ENCODE measurements around the gene TMEM179.

The TMEM179 gene

DNA sequence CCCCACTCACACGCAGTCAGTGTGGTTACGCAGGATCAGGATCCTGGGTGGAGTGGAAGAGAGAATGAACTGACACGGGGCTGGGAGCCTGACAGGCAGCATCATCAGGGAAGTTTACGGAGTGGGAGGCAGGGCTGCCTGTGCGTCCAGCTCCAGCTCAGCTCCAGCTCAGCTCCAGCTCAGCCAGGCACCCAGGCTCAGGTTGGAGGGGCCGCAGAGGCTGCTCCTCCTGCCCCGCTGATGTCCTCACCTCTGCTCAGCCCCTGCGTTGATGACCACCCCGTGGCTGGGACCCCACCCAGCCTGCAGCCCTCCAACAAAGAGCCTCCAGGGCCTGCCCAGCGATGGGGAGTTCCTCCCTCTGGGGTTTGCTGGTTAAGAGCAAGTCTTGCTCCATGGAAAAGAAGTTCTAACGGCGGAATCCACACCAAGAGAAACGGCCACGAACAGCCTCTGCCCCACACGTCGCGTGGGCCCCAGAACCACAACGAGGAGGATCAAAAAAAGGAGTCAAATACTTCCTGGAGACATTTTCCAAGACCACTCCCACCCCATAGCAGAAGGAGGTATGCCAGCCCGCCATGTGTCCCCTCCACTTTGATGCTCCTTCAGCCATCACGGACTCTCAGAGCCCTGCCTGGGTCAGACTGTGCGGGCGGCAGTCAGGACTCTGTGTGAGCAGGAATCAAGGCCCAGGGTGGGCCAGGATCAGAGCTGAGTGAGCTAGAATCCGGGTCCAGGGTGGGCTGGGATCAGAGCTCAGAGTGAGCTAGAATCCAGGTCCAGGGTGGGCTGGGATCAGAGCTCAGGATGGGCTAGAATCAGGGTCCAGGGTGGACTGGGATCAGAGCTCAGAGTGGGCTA is 42.7 kb downstream of the TMEM179 start:
- TF ChIP-seq CTCF (IDR thresholded peaks at IDR 0.05; ENCODE audit: low read depth, low read length, missing control alignments): no peak
- H3K4me3 ChIP-seq (replicated peaks; ENCODE audit: low read depth, low read length): no peak overlapping the region
- no peak for DNase-seq (ENCODE audit: extremely low read depth, low read depth)

DNA sequence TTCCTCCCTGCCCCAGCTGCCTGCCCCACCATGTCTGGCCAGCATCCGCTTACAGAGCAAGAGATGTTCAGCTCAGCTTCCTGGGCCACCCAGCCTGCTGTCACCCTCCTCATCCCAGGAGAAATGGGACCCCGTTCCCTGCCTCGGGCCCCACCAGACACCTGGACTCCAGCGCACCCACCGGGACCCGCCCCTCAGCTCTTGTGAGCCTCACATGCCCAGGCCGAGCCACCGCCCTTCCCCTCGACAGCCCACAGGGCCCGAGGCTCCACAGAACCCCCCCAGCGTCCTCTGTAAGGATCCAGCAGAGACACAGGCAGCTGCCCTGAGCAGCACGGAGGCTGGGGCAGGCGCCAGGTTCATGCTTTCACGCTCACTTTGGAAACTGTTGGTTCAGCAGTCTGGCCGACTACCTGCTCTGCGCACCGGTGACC is 43.4 kb downstream of the TMEM179 start:
- H3K4me3 ChIP-seq (replicated peaks; ENCODE audit: low read depth, low read length): no peak overlapping the region
- no peak for TF ChIP-seq CTCF (IDR thresholded peaks at IDR 0.05; ENCODE audit: low read depth, low read length, missing control alignments)
- DNase-seq (ENCODE audit: extremely low read depth, low read depth): no peak

GRCh38 chr14:104560586-104560945 is 44.0 kb downstream of the TMEM179 start:
- H3K4me3 ChIP-seq (replicated peaks; ENCODE audit: low read depth, low read length): no peak overlapping the region
- no peak for DNase-seq (ENCODE audit: extremely low read depth, low read depth)
- TF ChIP-seq CTCF (IDR thresholded peaks at IDR 0.05; ENCODE audit: low read depth, low read length, missing control alignments): no peak

DNA sequence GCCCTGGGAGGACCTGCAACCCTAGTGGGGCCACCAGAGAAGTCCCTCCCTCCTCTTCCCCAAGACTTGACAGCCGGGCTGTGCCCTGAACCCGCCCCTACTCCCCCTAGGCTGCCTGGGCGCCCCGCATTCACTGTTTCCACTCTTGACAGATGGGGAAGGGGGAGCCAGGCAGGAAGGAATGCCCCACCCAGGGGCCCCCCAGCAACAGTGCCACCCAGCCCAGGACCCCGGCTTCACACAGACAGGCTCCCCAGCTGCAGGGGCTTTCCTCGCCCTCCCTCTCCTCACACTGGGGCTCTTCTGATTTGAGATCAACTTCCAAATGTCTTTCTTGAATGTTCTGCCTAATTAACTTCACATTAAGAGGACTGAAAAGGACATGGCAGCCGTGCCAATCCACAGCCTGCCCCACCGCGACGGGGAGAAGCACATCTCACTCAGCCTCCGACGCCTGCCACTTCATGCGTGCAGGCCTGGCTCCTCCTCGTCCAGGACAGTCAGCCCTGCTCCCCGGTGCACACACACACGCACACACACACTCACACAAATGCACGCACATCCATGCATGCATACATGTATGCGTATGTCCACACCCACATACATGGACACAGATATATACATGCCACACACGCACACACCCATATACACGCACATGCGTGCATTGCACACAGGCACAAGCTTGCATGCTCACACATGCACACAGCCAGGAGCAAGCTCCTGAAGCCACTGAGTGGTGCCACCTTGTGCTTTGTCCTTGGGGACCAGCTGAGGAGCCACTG is 44.6 kb downstream of the TMEM179 start:
- H3K4me3 ChIP-seq (replicated peaks; ENCODE audit: low read depth, low read length): no peak overlapping the region
- DNase-seq (ENCODE audit: extremely low read depth, low read depth): no peak
- TF ChIP-seq CTCF (IDR thresholded peaks at IDR 0.05; ENCODE audit: low read depth, low read length, missing control alignments): no peak

GRCh38 chr14:104559028-104559803 is 45.4 kb downstream of the TMEM179 start:
- no peak for TF ChIP-seq CTCF (IDR thresholded peaks at IDR 0.05; ENCODE audit: low read depth, low read length, missing control alignments)
- H3K4me3 ChIP-seq (replicated peaks; ENCODE audit: low read depth, low read length): no peak overlapping the region
- DNase-seq (ENCODE audit: extremely low read depth, low read depth): no peak

DNA sequence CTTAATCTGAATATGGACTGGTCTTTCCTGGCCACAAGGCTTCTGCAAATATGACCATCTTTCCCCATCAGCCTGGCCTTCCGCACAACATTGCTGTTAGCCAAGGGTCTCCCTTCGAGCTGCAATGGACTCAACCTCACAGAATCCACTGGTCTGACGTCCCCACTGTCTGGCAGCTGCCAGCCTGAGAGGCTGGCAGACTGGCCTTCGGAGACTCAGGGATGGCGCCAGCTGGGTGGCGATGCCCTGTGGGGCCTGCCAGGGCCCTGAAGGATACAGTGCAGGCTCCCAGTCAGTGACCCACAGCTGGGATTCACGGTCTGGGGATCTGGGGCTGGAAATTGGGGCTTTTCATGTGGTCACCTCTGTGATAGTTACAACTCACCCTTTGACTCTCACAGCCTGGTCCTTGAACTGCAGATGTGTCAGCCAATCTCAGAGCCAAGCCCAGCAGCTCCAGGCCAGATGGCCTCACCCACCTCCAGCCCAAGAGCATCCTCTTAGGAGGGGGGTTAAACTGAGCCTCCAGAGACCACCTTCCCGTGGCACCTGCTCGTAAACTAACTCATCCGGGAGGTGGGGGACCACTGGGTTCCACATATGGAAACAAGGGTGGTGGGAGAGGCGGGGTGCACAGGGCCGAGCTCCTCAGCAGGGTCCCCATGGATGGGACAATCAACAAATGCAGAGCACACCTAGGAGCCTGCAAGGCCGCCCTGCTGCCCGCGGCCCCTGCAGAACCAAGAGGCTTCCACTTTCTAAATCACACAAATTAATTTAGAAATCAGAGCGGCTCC is 46.1 kb downstream of the TMEM179 start:
- H3K4me3 ChIP-seq (replicated peaks; ENCODE audit: low read depth, low read length): no peak overlapping the region
- TF ChIP-seq CTCF (IDR thresholded peaks at IDR 0.05; ENCODE audit: low read depth, low read length, missing control alignments): no peak
- no peak for DNase-seq (ENCODE audit: extremely low read depth, low read depth)
